NCI-H2081 (cell line): ENCODE measurements around the gene RPL11.
"Not testable (repeated sequence)": the region's sequence is repeated elsewhere in the genome, so short reads cannot be mapped to it uniquely, and the experiment has no call there.

Source experiments
- DNase-seq, 2 experiments: peaks; one replicate each; lab custom pipeline; 2025; lab: John Stamatoyannopoulos, UW

The RPL11 gene

GRCh38 chr1:23691499-23692307 lies at the start of gene RPL11:
TSS of gene RPL11 (plus strand) at chr1:23691806. CDS start at chr1:23691824, 18 bp downstream.
- DNase-seq: peak; percentile 97 to 99

- no peak for DNase-seq
Observed at GRCh38 chr1:23643736-23644554, 47.7 kb upstream of the RPL11 start.

GRCh38 chr1:23644555-23644866 lies 47.1 kb upstream of the RPL11 start:
- peak in 1 of 2 experiments; percentile 25 for DNase-seq

- DNase-seq: no peak
Observed at GRCh38 chr1:23645338-23645737, 46.3 kb upstream of the RPL11 start.

GRCh38 chr1:23646091-23646490 lies 45.5 kb upstream of the RPL11 start:
- no peak for DNase-seq

- DNase-seq: no peak
Observed at GRCh38 chr1:23646541-23646940, 45.1 kb upstream of the RPL11 start.

GRCh38 chr1:23648576-23648975 lies 43.0 kb upstream of the RPL11 start:
- no peak for DNase-seq

GRCh38 chr1:23649157-23649556 lies 42.4 kb upstream of the RPL11 start:
- DNase-seq: not testable (repeated sequence)

- DNase-seq: no peak
Observed at GRCh38 chr1:23650344-23650990, 41.1 kb upstream of the RPL11 start.

GRCh38 chr1:23651069-23651808 lies 40.4 kb upstream of the RPL11 start:
- no peak for DNase-seq

- peak in 1 of 2 experiments; percentile 18 for DNase-seq
Observed at GRCh38 chr1:23657659-23658275, 33.8 kb upstream of the RPL11 start.

- DNase-seq: no peak
Observed at GRCh38 chr1:23660671-23661070, 30.9 kb upstream of the RPL11 start.

- DNase-seq: no peak
Observed at GRCh38 chr1:23661887-23662286, 29.7 kb upstream of the RPL11 start.

- DNase-seq: peak; percentile 42 to 45
Observed at GRCh38 chr1:23664837-23665795, 26.5 kb upstream of the RPL11 start.

- peak; percentile 90 to 97 for DNase-seq
Observed at GRCh38 chr1:23667411-23667810, 24.2 kb upstream of the RPL11 start.

GRCh38 chr1:23670709-23671108 lies 20.9 kb upstream of the RPL11 start:
- no peak for DNase-seq

GRCh38 chr1:23673086-23673813 lies 18.4 kb upstream of the RPL11 start:
- DNase-seq: no peak

GRCh38 chr1:23679815-23680214 lies 11.8 kb upstream of the RPL11 start:
- DNase-seq: no peak

GRCh38 chr1:23682946-23683345 lies 8.7 kb upstream of the RPL11 start:
- DNase-seq: no peak

- DNase-seq: no peak
Observed at GRCh38 chr1:23684415-23684814, 7.2 kb upstream of the RPL11 start.
